GM18498 (cell line): ENCODE results near the gene DPM2.
A peak's percentile ranks its signal among the peaks of the same experiment; 100 is the strongest.

Experiments used
- ATAC-seq: cut with Tn5 transposase; IDR thresholded peaks from one replicate; pipeline ENCODE4 v1.9.1; 2021; ENCODE audit warnings: mild to moderate bottlenecking, moderate library complexity; ENCODE audit not compliant: unreplicated experiment

The DPM2 gene

DNA sequence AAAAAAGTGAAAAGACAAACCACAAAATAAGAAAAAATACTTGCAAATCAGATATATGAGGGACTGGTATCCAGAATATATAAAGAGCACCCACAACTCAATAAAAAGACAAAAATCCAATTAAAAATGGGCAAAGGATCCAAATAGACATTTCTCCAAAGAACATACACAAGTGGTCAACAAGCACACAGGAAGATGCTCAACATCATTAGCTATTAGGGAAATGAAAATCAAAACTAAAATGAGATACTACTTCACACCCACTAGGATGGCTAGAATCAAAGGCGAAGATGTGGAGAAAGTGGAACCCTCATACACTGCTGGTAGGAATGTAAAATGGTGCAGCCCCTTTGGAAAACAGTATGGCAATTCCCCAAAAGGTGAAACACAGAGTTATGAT lies 21.1 kb upstream of the DPM2 start:
- ATAC-seq, result no peak

DNA sequence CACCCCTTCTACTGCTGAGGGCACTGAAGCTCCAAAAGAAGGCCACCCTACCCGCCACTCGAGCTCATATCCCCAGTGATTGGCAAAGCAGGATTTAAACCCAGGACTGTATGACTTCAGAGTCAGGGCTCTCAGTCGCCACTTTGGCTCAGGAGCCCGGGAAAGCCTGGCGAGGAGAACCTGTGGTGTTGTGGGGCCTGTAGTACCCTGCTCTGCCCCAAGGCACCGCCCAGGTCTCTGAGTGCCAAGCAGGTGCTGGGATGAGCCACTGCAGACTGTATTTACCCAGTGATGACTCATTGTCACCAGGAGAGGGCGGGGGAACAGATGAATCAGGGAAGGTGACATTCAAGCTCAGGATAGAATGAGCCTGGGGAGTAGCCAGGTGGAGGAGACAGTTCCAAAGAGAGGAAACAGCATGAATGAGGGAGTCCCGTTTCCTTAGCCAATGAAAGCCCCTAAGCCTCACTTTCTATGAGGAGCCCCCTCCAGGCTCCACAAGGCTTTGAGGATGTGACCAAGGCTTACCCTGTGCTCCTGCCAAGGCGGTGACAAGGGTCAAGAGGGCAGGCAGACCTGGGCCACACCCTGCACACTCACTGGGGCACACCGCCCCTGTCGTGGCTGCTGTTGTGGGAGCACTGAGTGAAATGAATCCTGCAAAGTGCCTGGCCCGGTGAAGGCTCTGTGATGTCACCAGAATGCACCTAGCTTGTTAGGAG lies 17.8 kb upstream of the DPM2 start:
- peak; percentile 74 for ATAC-seq

DNA sequence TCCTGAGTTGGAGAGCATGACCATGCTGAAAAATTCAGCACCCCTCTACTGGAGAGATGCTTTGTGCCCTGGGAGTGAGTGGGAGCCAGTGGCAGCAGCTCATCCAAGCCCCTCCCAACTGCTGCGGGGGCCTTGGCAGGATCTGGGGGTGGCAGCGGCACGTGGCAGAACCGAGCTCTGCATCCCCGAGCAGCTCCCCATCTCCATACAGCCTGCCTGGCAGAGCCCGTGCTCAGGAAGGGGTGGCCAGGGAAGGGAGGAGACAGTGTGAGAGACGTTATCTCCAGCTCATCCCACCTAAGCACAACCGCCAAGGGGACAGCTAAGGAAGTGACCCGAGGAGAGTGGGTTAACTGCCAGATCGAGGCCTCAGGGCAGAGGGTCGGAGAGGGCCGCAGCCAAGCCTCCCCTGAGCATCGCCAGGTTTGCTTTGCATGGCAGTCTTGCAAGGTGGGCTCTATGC lies 17.2 kb upstream of the DPM2 start:
- no peak for ATAC-seq

DNA sequence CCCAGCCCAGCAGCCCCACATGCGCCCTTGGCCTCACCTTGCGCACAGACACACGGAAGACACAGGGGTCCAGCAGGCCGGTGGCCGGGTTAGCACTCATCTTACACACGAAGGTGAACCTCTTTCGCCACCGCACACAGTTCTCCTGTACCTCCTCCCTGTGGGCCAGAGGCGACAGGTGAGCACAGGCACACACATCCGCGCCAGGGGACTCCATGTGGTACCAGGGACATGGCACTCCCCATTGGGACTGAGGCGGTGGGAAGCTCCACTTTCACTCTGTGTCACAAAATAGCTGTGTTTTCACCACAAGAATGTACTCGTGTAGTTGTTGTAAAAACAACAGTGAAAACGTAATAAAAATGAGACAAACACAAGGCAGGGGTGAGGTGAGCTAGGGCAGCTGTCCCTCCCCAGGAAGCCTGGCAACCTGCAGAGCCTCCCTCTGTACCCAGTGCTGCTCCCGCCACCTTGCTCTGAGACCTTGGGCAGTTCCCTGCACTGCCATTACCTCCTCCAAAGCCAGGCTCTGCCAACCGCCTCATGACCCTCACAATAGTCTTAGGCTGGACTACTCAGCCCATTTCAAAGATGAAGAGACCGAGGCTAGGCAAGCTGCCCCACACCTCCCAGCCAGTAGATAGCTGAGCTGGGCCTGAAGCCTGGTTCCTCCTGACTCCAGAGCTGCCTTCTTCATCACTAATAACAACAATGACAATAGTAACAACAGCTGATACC lies 16.3 kb upstream of the DPM2 start:
- no peak for ATAC-seq

DNA sequence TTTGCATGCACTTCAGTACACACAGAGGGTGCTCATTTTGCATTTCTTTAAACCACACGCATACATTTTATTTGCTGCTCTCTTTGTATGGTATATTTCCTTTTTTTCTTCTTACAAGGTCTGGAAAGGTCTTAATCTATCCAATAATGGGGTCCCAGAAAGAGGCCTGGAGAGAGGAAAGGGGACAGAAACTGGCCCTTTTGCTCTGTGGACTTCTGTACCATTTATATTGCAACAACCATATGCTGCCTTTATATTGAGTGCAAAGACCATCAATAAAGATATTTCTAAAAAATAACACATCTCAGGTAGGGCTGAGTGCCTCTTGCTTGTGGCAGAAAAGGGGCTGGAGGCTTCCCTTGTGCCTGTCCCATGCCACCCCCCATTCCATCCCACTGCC lies 15.5 kb upstream of the DPM2 start:
- ATAC-seq, result no peak

DNA sequence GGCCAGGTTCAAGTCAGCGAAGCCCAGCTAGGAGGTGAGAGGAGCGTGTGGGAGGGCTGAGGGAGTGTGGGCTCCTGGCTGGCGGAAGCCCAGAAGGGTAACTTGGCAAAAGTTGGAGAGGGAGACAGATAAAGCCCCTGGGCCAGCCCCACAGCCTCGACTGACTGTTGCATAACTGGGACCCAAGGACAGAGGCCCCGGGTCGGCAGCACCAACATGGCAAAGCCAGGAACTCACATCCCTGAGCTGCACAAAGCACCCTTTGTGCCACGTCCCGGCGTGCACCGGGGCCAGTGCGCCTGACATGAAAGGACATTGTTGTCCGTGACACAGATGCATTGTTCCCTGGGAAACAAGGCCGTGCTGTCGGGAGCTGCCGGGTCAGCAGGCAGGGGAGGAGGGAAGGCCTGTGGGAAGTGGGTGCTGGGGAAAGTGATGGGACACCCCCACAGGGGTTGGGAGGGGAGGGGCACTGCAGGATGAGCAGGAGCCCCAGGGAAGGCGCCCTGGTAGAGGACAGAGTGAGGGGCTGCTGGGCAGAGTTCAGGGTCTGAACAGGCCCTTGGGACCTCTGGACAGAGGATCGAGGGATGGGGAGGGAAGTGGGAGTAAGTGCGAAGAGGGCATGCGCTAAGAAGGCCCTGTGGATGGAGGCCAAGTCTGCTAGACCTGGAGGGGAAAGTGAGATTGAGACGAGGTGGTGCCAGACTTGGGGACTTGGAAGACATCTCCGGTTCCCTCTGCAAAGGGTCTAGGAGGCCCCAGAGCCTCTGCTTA lies 13.0 kb upstream of the DPM2 start:
- no peak for ATAC-seq

DNA sequence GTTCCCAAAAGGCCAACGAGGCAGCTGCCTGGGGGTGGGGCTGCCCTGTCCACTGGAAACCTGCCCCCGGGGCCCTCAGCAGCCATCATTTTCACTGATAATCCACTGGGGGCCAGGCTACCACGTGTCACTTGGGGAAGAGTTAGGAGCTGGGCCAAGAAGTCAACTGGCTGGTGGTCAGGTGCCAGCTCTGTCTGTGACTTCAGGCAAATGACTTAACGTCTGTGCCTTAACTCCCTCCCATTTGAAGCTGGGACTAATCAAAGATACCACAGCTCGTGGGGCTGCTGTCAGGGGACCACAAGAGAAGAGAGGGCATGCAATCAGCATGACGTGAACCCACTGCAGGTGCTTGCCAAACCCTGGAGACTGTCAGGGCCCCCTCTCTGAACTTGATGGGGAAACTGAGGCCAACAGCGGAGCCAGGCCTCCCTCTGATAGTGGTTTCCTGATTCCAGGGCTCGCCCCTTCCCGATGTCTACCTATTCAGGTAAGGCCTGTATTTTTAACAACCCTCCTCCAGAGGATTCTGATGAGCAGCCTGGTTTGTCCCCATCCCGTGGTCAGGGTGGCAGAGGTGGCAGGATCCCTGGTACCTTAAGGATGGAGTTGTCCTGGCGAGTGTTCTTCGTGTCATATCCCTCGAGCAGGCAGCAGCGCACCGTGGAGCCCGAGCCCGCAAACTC lies 12.3 kb upstream of the DPM2 start:
- no peak for ATAC-seq

DNA sequence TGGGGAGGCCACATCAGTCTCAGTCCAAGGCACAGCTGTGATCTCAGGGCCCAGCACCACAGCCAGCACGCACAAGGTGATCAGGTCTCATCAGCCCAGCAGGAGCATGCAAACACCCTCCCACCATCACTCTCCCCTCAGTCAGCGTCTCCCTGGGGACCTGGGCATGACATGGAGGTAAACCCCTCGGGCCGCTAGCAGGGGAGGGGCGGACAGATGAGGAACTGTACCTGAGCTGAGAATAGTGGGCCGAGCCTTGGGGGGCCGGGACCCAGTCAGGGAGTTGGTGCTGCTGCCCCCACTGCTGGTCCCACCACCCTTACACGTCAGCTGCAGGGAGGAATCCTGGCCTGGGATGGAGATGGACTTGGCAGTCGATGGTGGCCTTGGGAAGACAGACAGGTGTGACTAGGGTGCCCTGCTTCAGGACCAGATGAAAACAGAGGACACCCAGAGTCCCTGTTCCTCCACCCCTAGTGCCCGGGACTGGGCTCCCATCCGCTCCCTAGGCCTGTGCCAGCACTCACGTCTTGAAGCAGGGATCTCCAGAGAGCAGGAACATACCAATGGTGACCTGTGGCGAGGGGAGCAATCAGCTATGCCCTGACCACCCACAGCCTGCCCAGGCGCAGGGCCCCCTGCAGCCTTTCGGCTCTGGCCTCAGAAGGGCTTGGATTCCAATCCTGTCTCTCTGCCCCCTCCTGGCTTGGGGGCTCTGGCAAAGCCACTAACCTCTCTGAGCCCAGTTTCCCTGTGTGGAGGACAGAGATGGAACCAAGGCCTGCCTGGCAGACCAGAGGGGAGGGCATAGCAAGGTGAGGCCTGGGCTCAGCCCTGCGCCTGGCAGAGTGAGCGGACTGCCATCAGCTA lies 10.4 kb upstream of the DPM2 start:
- ATAC-seq, result no peak

DNA sequence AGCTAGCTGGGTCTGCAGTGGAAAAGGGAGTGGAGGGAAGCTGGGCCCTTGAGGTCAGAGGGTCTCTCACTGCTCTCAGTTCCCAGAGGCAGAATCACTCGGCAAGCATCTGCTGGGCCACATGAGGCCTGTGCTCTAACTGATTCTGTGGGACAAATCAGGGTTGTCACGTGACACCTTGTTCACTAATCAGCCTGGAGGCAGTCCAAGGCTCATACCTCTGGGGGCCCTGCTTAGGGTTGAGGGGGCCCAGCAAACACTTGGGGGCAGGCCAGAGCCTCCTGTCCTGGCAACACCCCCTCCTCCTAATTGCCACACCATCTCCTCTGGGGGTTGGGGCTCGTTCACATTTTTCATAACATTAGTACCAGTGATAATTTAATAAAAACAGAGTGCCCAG lies 9.1 kb upstream of the DPM2 start:
- ATAC-seq, result no peak

DNA sequence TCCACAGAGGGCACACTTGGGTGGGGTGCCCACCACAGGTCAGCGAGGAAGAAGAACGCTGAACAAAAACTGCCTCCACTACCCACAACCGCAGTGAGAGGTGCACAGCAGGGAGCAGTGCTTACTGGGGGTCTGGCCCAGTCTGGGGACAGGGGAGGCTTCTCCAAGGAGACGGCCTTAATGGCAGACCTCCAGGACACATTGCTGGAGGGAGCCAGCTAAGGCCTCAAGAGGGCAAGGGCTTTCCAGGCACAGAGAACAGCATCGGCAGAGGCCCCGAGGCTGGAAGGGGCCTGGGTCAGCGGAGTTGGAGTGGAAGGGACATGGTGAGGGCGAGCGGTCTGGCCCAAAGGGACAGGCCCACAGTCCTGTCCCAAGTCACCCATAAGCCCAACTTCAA lies 8.3 kb upstream of the DPM2 start:
- ATAC-seq, result no peak

DNA sequence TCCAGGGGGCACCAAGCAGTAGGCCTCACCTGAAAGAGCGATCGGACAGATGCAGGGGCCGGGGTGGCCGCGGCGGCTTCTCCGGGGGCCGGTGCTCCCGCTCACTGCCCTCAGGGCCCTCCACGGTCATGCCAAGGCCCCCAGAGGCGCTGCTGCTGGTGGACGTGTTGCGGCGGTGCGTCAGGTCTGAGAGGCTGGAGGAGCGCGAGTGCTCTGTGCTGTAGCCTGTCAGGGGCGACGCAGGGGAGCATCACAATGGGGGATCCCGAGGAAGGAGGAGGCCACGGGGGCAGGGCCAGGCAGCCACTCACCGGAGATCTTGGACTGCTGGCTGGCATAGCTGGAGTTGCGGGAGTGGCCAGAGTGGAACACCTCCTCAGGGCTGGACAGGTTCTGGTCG lies 7.7 kb upstream of the DPM2 start:
- no peak for ATAC-seq

DNA sequence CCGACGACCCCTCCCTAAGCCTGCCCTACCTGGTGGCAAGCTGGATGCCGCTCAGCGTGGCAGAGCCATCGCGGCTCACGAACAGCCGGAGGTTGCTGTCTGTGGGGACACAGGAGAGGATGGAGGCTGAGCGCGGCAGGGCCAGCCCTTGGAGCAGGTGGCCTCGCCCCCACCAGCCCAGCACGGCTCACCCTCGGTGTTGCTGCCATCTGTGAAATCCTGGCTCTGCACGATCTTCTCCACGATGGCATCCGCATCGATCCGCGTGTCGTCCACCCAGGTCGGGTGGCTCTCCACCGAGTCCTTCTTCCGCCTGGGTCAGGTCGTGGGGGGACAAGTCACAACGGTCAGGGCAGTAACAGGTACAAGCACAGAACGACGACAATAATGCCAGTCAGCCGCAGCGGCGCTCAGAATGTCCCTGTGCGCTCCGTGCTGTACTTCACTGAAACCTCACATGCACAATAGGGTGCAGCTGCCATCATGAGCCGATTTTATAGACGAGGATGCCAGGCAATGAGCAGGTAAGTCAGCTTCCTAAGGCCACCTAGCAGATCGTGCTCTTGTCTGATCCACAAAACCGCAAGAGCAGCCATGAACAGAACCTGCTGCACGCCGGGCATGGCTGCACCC lies 7.0 kb upstream of the DPM2 start:
- no peak for ATAC-seq

DNA sequence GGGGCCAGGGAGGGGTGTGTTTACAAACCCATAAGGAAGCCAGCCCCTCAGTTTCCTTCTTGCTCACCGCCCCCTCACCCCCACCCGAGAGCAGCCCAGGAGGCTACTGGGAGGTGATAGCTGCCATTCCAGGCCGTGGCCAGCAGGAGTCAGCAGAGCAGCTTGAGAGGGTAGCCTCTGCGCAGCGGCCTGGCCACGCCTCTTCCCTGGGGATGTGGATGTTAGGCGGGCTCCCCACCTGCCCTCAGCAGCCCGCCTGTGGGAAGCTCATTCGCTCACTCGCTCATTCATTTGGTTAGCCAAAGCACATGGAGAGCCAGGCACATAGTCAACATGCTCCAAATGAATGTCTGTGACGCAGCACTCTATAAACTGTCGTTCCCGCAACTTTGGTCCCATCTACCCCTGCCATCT lies 6.1 kb upstream of the DPM2 start:
- peak; percentile 53 for ATAC-seq

DNA sequence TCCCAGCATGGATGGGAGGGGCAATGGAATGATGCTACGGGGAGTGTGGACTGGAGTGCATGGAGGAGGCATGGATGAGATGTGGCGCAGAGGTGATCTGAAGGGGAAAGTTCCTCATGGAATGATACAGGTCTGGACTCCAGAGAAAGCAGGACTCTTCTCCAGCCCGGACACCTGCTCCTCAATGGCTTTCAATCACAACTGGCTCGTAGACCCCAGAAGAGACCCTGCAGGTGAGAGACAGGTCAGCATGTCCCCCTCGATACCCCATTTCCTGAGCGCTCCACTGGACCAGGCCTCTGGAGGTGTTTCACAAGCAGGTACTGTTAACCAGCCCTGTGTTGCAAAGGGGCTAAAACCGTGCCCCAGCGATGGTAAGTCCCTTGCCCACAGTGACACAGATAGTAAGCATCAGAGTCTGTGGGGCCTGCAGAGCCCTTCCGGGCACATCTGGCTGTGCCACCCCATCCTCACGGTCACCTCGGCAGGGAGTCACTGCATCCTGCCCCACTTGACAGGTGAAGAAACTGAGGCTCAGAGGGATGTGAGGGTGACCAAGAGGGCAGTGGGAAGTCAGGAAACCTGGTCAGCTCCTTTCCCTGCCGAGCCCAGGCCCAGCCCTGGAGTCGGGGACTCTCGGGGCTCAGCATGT lies 5.5 kb upstream of the DPM2 start:
- no peak for ATAC-seq

DNA sequence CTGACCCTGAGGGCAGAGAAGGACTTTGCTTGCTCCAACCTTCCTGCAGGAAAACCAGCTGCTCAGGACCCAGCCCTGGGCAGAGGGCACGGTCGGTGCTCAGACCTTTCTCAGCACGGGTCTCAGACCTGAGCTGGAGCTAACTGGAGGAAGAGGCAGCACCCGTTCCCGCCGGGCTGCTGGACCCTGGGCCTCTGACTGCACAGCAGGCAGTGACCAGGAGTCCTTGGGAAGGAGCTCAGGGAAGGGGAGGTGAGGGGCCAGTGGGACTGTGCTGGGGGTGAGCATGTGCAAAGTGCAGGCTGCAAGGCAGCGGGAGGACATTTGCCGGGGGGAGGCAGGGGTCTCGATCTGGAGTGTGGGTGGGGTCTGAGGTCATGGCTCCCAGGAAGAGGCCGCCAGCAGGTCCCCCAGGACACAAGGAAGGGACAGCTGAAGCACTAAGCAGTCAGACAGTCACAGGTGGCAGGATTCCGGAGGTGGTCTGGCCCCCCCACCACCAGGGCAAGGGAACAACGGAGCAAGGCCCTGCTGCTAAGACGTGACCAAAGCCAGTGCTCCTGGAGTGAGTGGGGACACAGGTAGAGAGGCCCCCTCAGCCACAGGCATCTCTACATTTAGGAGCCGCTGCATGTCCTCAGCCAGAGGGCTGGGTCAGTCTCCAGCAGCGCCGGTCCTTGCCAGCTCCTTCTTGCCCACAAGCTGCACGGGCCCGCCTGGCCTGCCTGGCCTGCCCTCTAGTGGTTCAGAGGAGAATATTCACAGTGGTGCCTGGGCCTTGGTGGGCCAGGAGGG lies 4.8 kb upstream of the DPM2 start:
- ATAC-seq, result no peak

DNA sequence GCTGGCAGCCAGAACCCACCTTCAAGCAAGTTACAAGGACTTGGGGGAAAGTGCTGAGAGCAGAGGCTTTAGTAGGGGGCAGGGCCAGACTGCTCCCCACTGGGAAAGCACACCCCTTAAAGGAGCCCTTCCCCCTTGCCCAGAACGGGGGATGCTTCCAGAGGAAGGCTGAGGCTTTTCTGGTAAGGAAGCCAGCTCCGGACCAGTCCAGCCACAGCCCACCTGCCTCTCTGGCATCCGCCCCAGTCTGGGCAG lies 4.2 kb upstream of the DPM2 start:
- no peak for ATAC-seq

DNA sequence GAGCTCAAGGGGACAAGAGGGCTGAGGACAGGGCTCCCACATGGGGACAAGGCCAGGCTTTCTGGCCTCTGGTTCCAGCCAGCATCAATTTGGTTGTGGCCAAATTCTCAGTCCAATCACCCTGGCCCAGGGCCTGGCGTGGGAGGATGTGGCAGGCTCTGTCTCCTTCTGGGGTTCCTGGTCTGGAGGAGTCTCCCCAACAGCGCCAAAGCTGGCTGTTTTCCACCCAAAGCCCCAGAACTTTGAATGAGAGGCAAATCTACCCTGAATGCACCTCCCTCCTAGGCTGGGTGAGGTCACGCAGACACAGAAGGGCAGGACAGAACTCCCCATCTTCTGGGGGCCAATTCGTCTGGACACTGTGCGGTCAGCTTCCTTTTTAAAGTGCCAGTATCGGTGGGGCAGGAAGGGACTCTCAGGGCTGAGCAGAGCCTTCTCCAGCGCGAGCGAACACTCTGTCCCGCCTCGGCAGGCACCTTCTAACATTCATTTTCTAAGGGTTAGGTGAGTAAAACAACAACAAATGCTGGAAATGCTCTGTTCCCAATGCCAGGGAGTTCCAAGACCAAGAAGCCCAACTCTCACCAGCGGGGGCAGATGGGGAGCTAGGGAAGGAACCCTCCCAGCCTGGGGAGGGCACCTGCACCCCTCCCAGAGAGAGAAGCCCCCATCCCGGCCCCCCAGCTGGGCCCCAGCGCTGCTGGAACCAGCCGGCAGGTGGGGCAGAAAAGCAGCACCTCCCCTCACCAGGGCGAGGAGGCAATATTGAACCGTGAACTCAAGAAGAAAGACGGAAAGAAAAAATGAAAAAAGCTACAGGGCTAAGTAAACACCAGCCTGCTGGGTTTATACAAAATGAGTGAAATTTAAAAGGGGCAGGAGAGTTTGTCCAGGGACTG lies 3.7 kb upstream of the DPM2 start:
- no peak for ATAC-seq

DNA sequence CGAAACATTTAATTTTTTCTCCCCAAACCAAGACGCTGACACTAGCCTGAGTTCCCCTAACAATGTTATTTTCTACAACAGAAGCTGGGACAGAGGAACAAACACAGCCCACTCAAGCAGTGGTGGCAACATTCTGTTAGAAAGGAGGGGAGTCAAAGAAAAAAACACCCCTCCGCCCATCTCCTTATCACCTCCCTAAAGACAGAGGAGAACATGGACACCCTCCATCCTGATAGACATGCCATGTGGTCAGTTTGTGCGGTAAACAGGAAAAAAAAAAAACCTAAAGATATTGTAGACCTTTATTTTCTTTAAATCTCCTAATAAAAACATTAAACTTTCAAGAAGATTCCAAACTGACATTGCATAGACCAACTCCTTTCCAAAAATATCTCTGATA lies 2.9 kb upstream of the DPM2 start:
- no peak for ATAC-seq
